WTC11 (cell line): ENCODE results near the gene MTMR10.

Experiments
- TF ChIP-seq, protein P1 (sequence below): sonication (generic); formaldehyde crosslinking; IDR thresholded peaks from 2 replicates; pipeline ENCODE4 v1.8.1; 2023; ENCODE audit warnings: mild to moderate bottlenecking, missing genetic modification reagents
- TF ChIP-seq, protein P2 (sequence below): sonication (generic); formaldehyde crosslinking; IDR thresholded peaks from 2 replicates; pipeline ENCODE4 v1.8.0; 2022; ENCODE audit warnings: mild to moderate bottlenecking, missing genetic modification reagents

DNA sequence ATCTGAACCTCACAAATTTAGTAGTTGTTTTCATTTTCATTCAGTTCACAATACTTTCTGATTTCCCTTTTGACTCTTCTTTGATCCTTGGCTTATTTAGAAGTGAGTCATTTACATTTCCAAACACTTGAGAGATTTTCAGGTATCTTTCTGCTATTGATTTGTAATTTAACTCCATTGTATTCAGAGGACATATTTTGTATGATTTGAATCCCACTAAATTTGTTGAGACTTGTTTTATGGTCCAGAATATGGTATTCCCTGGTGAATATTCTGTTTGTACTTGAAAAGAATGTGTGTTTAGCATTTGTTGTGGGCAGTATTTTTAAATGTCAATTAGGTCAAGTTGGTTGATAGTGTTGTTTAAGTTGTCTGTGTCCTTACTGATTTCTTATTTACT, 58.1 kb downstream of the MTMR10 start:
- TF ChIP-seq, protein P1, sequence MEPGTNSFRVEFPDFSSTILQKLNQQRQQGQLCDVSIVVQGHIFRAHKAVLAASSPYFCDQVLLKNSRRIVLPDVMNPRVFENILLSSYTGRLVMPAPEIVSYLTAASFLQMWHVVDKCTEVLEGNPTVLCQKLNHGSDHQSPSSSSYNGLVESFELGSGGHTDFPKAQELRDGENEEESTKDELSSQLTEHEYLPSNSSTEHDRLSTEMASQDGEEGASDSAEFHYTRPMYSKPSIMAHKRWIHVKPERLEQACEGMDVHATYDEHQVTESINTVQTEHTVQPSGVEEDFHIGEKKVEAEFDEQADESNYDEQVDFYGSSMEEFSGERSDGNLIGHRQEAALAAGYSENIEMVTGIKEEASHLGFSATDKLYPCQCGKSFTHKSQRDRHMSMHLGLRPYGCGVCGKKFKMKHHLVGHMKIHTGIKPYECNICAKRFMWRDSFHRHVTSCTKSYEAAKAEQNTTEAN (CRISPR knock-in tag): no peak
- TF ChIP-seq, protein P2, sequence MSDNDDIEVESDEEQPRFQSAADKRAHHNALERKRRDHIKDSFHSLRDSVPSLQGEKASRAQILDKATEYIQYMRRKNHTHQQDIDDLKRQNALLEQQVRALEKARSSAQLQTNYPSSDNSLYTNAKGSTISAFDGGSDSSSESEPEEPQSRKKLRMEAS (CRISPR knock-in tag): no peak
